Stimulated activated CD4-positive, alpha-beta T cell treated with anti-CD3 and anti-CD28 coated beads, TNF-alpha, amount 100 ng/mL, for 48 hours (primary cell): ENCODE data around the gene DEPP1.
"Not testable (repeated sequence)": the region's sequence is repeated elsewhere in the genome, so short reads cannot be mapped to it uniquely, and the experiment has no call there.

Experiments
- DNase-seq, 3 donors: peaks; one replicate each; pipeline ENCODE4 v3.0.0-alpha.2; 2020; ENCODE audit warnings: low read depth in 3 of 3

Gene DEPP1

GRCh38 chr10:44978570-44979280 is at the start of gene DEPP1:
Gene DEPP1 (minus strand): TSS chr10:44978809. CDS start chr10:44978030, 779 bp downstream.
- peak in 1 of 3 donors; percentile 11 for DNase-seq

- DNase-seq: no peak
These were observed 44.8 kb upstream of the DEPP1 start for GRCh38 chr10:45023426-45023825.

GRCh38 chr10:45015590-45015989 is 37.0 kb upstream of the DEPP1 start:
- DNase-seq: no peak

GRCh38 chr10:45014557-45014956 is 35.9 kb upstream of the DEPP1 start:
- DNase-seq: not testable (repeated sequence)

- DNase-seq: no peak
These were observed 30.0 kb upstream of the DEPP1 start for GRCh38 chr10:45008524-45009161.

GRCh38 chr10:45006276-45007030 is 27.8 kb upstream of the DEPP1 start:
- no peak for DNase-seq

- no peak for DNase-seq
These were observed 26.7 kb upstream of the DEPP1 start for GRCh38 chr10:45005284-45005683.

GRCh38 chr10:45004661-45005060 is 26.1 kb upstream of the DEPP1 start:
- DNase-seq: no peak

GRCh38 chr10:45003432-45004000 is 24.9 kb upstream of the DEPP1 start:
- DNase-seq: no peak

- DNase-seq: peak in 2 of 3 donors; percentile 28 to 34
These were observed 23.0 kb upstream of the DEPP1 start for GRCh38 chr10:45001381-45002148.

GRCh38 chr10:45000752-45001380 is 22.3 kb upstream of the DEPP1 start, which contains the start of gene ZNF22:
Gene ZNF22 (plus strand): TSS chr10:45000923. CDS start chr10:45003369, 2,446 bp downstream.
- DNase-seq: peak in 2 of 3 donors; percentile 33 to 49

GRCh38 chr10:45000138-45000751 is 21.6 kb upstream of the DEPP1 start:
- DNase-seq: no peak

- no peak for DNase-seq
These were observed 19.6 kb upstream of the DEPP1 start for GRCh38 chr10:44998146-44998631.

GRCh38 chr10:44997105-44997748 is 18.6 kb upstream of the DEPP1 start:
- DNase-seq: no peak

- no peak for DNase-seq
These were observed 17.5 kb upstream of the DEPP1 start for GRCh38 chr10:44995914-44996669.

GRCh38 chr10:44995581-44995913 is 16.9 kb upstream of the DEPP1 start:
- DNase-seq: no peak

- no peak for DNase-seq
These were observed 16.3 kb upstream of the DEPP1 start for GRCh38 chr10:44994752-44995530.
